Left ventricle myocardium inferior (tissue), 1 donor: Measurements from ENCODE around the gene PECR. TPM values are rescaled to one million over a fixed set of nuclear protein-coding genes. Genes with fewer than 3 reads are reported as not detected.

Experiments used
- DNase-seq: peaks from one replicate; pipeline ENCODE4 v3.0.0-alpha.2; 2020
- H3K27ac ChIP-seq: fragments of 200-600 bp; replicated peaks from 2 replicates; pipeline ENCODE4 v1.8.0; 2021
- H3K27me3 ChIP-seq: fragments of 200-600 bp; 2 replicates; pipeline ENCODE4 v1.8.0; 2021; ENCODE audit warnings: low read depth
- H3K36me3 ChIP-seq: fragments of 200-600 bp; 2 replicates; pipeline ENCODE4 v1.8.0; 2021
- H3K4me1 ChIP-seq: fragments of 200-600 bp; 2 replicates; pipeline ENCODE4 v1.8.0; 2021
- H3K4me3 ChIP-seq: fragments of 200-600 bp; 2 replicates; pipeline ENCODE4 v1.8.0; 2021; ENCODE audit warnings: mild to moderate bottlenecking, moderate library complexity
- H3K9me3 ChIP-seq: fragments of 200-600 bp; replicated peaks from 2 replicates; pipeline ENCODE4 v1.8.0; 2021
- CTCF ChIP-seq: fragments of 200-600 bp; IDR thresholded peaks from 2 replicates; pipeline ENCODE4 v1.8.0; 2021; ENCODE audit warnings: antibody characterized with exemption, mild to moderate bottlenecking, borderline replicate concordance
- intact Hi-C: fragments of 100-400 bp; cut with micrococcal nuclease; formaldehyde crosslinking; loops from one replicate; pipeline ENCODE4 v1.11.0; 2022
- total RNA-seq: library from RNA; stranded (reverse); fragmentation: NEBNext Ultra II Directional; extraction: Animal tissue kit (Norgen Biotek cat#: 25700); gene quantifications from one replicate; pipeline ENCODE4 v1.2.1, GENCODE V29; 2021
- donor health status: DM: no; HTN: yes; CAD: no; lungs with severe emphysema.

Gene PECR
- total RNA-seq, 1 donor from 2014 or later, result 4.0 TPM

GRCh38 chr2:216006164-216006663, 75.4 kb downstream of the PECR start:
- DNase-seq, result no peak
- intact Hi-C loops, result no loop called here
- Histone ChIP-seq H3K27me3 (no peaks in the 10 kb centered on the region), H3K27ac (no peak overlapping the region), H3K9me3 (no peaks in the 10 kb centered on the region), H3K4me3 (no peak overlapping the region), H3K36me3 (no peaks in the 10 kb centered on the region), H3K4me1 (no peaks in the 10 kb centered on the region)
- no peak for TF ChIP-seq CTCF

DNA sequence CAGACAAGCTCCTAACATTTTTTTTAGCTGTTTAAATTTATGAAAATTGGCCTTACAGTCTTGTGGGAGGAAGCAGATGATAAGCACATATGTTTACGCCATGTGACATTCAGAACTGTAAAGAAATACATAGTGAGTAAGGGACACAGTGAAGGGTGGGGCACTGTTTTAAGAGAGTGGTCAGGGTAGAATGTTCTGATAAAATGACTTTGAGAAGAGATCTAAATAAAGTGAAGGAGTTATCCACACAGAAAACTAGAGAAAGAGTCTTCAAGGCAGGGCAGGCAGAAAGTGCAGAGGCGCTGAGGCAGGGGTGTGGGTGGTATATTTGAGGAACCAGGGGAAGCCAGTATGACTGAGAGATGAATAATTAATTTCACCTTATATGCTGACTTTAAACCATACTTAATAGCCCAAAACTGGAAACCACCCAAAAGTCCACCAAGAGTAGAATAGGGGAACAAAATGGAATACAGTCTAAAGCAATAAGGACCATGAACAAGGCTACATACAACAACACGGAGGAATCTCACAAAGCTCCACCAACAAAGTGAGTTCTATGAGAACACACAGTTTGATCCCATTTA, 76.8 kb downstream of the PECR start:
- Histone ChIP-seq H3K4me1 (no peaks in the 10 kb centered on the region), H3K27me3 (no peaks in the 10 kb centered on the region), H3K4me3 (no peak overlapping the region), H3K27ac (no peak overlapping the region), H3K36me3 (no peaks in the 10 kb centered on the region), H3K9me3 (no peaks in the 10 kb centered on the region)
- no peak for DNase-seq
- intact Hi-C loops, result no loop called here
- no peak for TF ChIP-seq CTCF

DNA sequence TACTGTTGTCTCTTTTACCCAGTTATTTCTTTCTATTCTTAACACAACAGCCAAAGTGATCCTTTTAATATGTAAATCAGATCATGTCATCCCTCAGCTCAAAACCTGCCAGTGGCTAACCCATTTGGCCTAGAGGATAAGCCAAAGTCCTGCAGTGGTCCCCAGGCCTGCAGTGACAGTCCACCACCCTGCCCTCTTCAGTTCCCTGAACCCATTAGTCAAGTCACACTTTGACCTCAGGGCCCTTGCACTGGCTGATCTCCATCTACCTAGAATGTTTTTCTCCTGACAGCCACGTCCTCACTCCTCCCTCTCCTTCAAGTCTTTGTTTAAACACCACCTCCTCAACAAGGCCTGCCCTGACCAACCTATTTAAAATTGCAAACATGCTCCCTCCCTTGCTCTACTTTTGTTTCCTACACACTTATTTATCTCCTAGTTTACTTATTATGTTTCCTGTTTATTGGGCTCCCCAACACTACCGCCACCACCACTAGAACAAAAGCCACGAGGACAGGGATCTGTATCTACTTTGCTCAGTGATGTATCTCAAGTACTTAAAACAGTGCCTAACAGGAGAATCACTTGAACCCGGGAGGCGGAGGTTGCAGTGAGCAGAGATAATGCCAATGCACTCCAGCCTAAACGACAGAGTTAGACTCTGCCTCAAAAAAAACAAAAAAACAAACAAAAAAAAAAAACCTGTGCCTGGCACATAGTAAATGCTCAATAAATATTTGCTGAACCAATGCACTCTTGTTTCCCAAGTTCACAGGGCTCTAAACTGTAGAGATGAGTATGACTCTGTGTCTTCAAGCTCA, 77.5 kb downstream of the PECR start:
- no peaks in the 10 kb centered on the region for H3K36me3 ChIP-seq
- H3K4me1 ChIP-seq, result no peaks in the 10 kb centered on the region
- no peak overlapping the region for H3K4me3 ChIP-seq
- H3K27ac ChIP-seq, result no peak overlapping the region
- intact Hi-C loops, result no loop called here
- TF ChIP-seq CTCF, result no peak
- no peaks in the 10 kb centered on the region for H3K9me3 ChIP-seq
- H3K27me3 ChIP-seq, result no peaks in the 10 kb centered on the region
- DNase-seq, result no peak

DNA sequence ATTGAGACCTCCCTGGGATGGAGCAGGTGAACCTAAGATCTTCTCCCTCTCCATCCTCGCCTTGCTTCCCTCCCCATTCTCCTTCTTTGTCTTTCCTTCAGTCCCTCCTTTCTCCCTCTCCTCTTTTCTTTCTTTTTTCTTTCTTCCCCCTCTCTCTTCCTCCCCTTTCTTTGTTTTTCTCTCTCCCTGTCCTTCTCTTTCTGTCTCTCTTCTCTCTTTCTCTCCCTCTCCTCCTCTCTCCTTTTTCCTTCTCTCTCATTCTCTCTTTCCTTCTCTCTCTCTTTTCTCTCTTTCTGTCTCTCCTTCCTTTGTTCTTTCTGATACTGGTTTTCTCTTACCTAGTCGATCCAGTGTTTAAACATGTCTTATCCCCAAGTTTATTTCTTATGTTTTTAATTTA, 78.9 kb downstream of the PECR start:
- no peak overlapping the region for H3K4me3 ChIP-seq
- H3K27ac ChIP-seq, result no peak overlapping the region
- no peaks in the 10 kb centered on the region for H3K36me3 ChIP-seq
- DNase-seq, result no peak
- H3K27me3 ChIP-seq, result no peaks in the 10 kb centered on the region
- H3K4me1 ChIP-seq, result no peaks in the 10 kb centered on the region
- H3K9me3 ChIP-seq, result no peaks in the 10 kb centered on the region
- intact Hi-C loops, result no loop called here
- TF ChIP-seq CTCF, result no peak

DNA sequence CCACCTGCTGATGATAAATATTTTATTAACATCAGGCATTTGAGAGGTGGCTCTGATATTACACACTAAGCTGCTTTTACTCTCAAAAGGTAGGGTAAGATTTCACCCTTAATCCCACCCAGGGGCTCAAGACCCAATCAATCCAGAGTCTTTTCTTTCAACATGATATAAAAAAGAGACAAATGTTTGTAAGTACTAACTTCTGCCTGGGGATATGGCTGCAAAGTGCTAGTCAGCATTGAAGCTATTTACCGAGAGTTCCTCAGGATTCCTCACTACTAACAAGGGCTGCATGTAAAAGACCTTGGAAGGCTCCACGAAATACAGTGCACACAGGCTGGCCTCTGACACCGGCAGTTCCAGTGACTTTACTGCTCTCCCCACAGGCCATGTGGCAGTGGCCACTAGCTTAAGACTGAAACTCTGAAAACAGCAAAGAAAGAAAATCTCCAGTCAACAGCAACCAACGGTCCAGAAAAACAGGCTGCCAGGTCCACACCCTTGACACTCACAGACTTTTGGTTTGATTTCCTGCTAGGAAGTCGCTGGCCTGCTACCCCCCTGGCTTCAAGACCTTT, 79.4 kb downstream of the PECR start:
- Histone ChIP-seq H3K27ac (no peak overlapping the region), H3K9me3 (no peaks in the 10 kb centered on the region), H3K4me1 (no peaks in the 10 kb centered on the region), H3K4me3 (no peak overlapping the region), H3K27me3 (no peaks in the 10 kb centered on the region), H3K36me3 (no peaks in the 10 kb centered on the region)
- intact Hi-C loops, result no loop called here
- no peak for TF ChIP-seq CTCF
- DNase-seq, result no peak
